NCI-H1694 (cell line): ENCODE results near the gene ADAMTSL3.
"Not testable (repeated sequence)": the region's sequence is repeated elsewhere in the genome, so short reads cannot be mapped to it uniquely, and the experiment has no call there.

Source experiments
- DNase-seq: peaks from one replicate; lab custom pipeline; 2025; lab: John Stamatoyannopoulos, UW

ADAMTSL3 gene

GRCh38 chr15:83745771-83746170 lies 91.8 kb downstream of the ADAMTSL3 start:
- DNase-seq: no peak

GRCh38 chr15:83746231-83746630 lies 92.3 kb downstream of the ADAMTSL3 start:
- DNase-seq: no peak

GRCh38 chr15:83747050-83747717 lies 93.3 kb downstream of the ADAMTSL3 start:
- DNase-seq: no peak

- no peak for DNase-seq
Observed at GRCh38 chr15:83747718-83748110, 93.8 kb downstream of the ADAMTSL3 start.

GRCh38 chr15:83753872-83754493 lies 100.1 kb downstream of the ADAMTSL3 start:
- no peak for DNase-seq

- not testable (repeated sequence) for DNase-seq
Observed at GRCh38 chr15:83757291-83757690, 103.4 kb downstream of the ADAMTSL3 start.

- no peak for DNase-seq
Observed at GRCh38 chr15:83762367-83762766, 108.4 kb downstream of the ADAMTSL3 start.

GRCh38 chr15:83764201-83764838 lies 110.4 kb downstream of the ADAMTSL3 start:
- no peak for DNase-seq

- no peak for DNase-seq
Observed at GRCh38 chr15:83766339-83766738, 112.4 kb downstream of the ADAMTSL3 start.

- DNase-seq: no peak
Observed at GRCh38 chr15:83767741-83768140, 113.8 kb downstream of the ADAMTSL3 start.

- no peak for DNase-seq
Observed at GRCh38 chr15:83769411-83769999, 115.6 kb downstream of the ADAMTSL3 start.

- DNase-seq: no peak
Observed at GRCh38 chr15:83775738-83776137, 121.8 kb downstream of the ADAMTSL3 start.

- DNase-seq: no peak
Observed at GRCh38 chr15:83776986-83777385, 123.1 kb downstream of the ADAMTSL3 start.

GRCh38 chr15:83783227-83783626 lies 129.3 kb downstream of the ADAMTSL3 start:
- DNase-seq: no peak

- DNase-seq: no peak
Observed at GRCh38 chr15:83784975-83785374, 131.1 kb downstream of the ADAMTSL3 start.

- no peak for DNase-seq
Observed at GRCh38 chr15:83786336-83786735, 132.4 kb downstream of the ADAMTSL3 start.

- DNase-seq: no peak
Observed at GRCh38 chr15:83793069-83793468, 139.1 kb downstream of the ADAMTSL3 start.

GRCh38 chr15:83794209-83794608 lies 140.3 kb downstream of the ADAMTSL3 start:
- DNase-seq: no peak

GRCh38 chr15:83809345-83809744 lies 155.4 kb downstream of the ADAMTSL3 start:
- no peak for DNase-seq

GRCh38 chr15:83810110-83810509 lies 156.2 kb downstream of the ADAMTSL3 start:
- no peak for DNase-seq

- no peak for DNase-seq
Observed at GRCh38 chr15:83813682-83814081, 159.8 kb downstream of the ADAMTSL3 start.

- no peak for DNase-seq
Observed at GRCh38 chr15:83815506-83815905, 161.6 kb downstream of the ADAMTSL3 start.
